Measurements from ENCODE around the gene SLFNL1.

The SLFNL1 gene

DNA sequence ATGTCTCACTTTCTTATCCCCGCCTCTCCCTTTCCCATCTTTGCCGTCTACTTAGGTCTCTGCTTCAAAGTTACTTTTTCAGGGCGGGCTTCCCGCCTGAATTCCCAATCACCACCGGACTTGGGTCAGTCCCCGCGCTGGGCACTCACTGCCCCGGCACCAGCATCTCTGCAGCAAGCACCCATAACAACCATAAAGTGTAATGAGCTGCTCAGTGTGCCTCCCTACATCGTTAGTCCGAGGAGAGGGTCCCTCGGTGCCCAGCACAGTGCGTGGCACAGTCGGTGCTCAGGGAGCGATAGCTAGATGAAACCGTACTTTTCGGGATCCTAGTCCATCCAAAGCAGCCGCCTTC lies 42.7 kb downstream of the SLFNL1 start:
- FAIRE-seq (no peak), DNase-seq (ENCODE audit: insufficient read length, low spot score) (no peak)
- no peak for TF ChIP-seq POLR2A (IDR thresholded peaks at IDR 0.05; ENCODE audit: low read depth, low read length)

DNA sequence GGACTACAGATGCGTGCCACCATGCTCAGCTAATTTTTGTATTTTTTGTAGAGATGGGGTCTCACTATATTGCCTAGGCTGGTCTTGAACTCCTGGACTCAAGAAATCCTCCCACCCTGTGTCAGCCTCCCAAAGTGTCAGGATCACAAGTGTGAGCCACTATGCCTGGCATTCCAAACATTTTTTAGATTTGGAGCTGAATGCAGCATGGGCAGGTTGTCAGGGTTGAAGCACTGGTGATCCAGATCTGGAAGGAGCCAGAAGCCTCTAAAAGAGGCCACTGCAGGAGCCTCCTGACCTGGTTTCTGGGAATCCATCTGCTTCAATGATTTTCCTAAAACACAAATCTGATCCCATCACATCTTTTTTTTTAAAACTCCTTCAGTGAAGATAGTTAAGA lies 43.8 kb downstream of the SLFNL1 start:
- DNase-seq (ENCODE audit: insufficient read length, low spot score) (no peak), FAIRE-seq (no peak)
- no peak for TF ChIP-seq POLR2A (IDR thresholded peaks at IDR 0.05; ENCODE audit: low read depth, low read length)

DNA sequence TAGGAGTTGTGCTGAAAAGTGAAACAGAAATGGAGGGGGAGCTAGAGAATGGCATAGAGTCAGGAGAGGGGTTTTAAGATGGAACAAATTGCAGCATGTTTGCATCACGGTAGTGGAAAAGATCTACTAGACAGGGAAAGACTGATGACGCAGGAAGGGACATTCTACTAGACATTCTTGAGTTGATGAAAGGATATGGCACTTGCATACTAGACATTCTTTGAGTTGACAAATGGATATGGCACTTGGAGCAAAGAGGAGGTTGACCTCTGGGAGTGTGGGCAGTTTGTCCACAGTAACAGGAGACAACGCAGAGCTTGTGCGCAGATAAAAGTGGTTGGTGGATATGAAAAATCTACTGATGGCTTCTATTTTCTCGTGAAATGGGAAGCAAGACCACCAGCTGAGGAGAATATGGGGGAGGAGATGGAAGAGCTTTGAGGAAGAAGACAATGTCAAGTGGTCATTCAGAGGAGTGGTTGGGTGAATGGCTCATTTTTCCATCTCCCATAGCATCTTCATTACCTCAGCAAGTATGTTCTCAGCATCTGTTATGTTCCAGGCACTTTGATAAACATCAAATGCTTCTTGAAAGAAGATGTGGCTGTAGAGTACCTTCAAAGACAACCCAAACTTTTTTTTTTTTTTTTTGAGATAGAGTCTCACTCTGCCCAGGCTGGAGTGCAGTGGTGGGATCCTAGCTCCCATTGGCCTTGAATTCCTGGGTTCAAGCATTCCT lies 44.4 kb downstream of the SLFNL1 start:
- no peak for TF ChIP-seq POLR2A (IDR thresholded peaks at IDR 0.05; ENCODE audit: low read depth, low read length)
- FAIRE-seq (no peak), DNase-seq (ENCODE audit: insufficient read length, low spot score) (no peak)

DNA sequence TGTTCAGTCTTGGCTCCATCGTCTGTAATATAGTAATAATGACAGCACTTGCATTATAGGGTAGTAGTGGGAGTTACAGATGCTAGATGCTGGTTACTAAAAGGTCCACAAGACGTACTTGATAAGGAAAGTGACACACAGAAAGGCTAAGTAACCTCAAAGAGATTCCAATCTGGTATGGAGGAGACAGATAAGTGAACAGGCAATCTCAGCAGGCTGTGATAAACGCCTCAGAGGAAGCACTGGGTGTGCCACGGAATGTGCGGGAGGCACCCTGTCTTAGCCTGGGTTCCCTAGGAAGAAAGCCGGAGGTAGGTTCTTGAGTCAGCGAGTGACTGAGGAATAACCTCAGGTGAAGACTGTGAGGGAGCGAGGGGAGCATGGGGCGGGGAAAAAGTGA lies 46.6 kb downstream of the SLFNL1 start:
- no peak for TF ChIP-seq POLR2A (IDR thresholded peaks at IDR 0.05; ENCODE audit: low read depth, low read length)
- DNase-seq (ENCODE audit: insufficient read length, low spot score): no peak

DNA sequence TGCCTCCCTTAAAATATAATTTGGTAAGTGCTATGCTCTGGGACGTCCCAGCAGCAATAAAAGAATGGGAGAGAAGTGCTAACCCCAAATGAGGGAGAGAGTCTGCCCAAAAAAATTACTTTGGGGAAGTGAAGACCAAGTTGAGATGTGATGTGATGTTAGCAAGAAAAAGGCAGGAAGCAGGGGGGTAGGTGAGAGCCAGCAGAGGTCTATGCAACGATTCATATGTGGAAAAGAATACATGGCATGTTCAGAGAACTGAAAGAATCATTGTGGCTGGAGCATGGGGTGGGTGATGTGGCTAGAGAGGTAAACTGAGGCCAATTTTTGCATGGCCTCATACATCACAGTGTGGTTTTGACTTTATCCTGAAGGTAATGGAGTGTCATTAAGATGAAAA lies 47.6 kb downstream of the SLFNL1 start:
- DNase-seq (ENCODE audit: insufficient read length, low spot score) (no peak), FAIRE-seq (no peak)
- no peak for TF ChIP-seq POLR2A (IDR thresholded peaks at IDR 0.05; ENCODE audit: low read depth, low read length)

More for the DNA sequence above, 46.6 kb downstream of the SLFNL1 start:
- FAIRE-seq: no peak

DNA sequence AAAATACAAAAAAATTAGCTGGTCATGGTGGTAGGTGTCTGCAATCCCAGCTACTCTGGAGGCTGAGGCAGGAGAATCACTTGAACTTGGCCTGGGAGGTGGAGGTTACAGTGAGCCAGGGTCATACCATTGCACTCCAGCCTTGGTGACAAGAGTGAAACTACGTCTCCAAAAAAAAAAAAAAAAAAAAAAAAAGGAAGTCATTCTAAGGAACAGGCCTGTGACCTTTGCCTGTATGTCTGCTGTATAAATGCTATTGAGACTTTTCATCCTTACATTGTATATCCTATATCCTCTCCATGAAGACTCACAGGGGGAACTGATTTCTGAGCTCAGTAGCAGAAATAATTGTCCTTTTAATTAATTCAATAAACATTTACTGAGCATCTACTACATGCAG lies 49.6 kb downstream of the SLFNL1 start:
- no peak for FAIRE-seq
- no peak for DNase-seq (ENCODE audit: insufficient read length, low spot score)
- TF ChIP-seq POLR2A (IDR thresholded peaks at IDR 0.05; ENCODE audit: low read depth, low read length): no peak

DNA sequence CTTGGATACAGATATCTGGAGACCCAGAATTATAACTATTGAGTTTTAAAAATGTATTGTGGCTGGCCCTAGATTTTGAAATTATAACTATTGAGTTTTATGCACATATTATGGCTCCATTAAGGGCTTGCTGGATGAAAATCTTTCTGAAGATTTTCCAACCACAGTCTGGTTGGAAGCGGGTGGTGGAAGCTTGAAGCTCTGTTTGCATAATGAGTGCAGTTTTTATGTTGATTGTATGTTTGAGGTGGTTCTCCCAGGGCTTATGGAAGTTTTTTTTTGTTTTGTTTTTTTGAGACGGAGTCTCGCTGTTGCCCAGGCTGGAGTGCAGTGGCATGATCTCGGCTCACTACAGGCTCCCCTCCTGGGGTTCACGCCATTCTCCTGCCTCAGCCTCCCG lies 52.1 kb downstream of the SLFNL1 start:
- no peak for TF ChIP-seq POLR2A (IDR thresholded peaks at IDR 0.05; ENCODE audit: low read depth, low read length)
- no peak for DNase-seq (ENCODE audit: insufficient read length, low spot score)
- no peak for FAIRE-seq

DNA sequence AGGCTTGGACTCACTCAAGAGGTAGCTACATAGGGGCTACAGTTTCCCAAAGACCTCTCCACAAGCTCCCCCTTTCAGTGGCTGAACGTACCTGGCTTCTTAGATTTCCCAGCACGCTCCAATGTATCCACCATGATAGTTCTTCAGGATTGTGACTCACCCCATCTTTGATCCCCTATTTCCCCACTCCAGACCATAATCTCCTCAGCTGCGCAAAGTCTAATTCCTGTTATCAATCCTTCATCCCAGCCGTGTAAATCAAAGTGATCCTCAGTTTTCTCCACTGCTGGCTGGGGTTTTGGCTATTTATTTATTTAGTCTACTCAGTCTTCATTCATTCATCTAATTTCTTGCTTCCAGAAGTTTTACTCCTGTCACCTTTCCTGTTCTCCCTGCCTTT lies 55.1 kb downstream of the SLFNL1 start:
- no peak for DNase-seq (ENCODE audit: insufficient read length, low spot score)
- no peak for TF ChIP-seq POLR2A (IDR thresholded peaks at IDR 0.05; ENCODE audit: low read depth, low read length)
- FAIRE-seq: no peak

All from H54 (cell line).